Cardiac atrium fibroblast (primary cell): ENCODE results near the gene UNK. TPM values are rescaled to one million over a fixed set of nuclear protein-coding genes. Genes with fewer than 3 reads are reported as not detected.

Experiments
- total RNA-seq: library from RNA; depleted of rRNA; stranded (reverse); fragments of >200 nt; gene quantifications from 2 replicates; pipeline ENCODE4 v1.2.3, GENCODE V29; 2015

UNK gene, protein sequence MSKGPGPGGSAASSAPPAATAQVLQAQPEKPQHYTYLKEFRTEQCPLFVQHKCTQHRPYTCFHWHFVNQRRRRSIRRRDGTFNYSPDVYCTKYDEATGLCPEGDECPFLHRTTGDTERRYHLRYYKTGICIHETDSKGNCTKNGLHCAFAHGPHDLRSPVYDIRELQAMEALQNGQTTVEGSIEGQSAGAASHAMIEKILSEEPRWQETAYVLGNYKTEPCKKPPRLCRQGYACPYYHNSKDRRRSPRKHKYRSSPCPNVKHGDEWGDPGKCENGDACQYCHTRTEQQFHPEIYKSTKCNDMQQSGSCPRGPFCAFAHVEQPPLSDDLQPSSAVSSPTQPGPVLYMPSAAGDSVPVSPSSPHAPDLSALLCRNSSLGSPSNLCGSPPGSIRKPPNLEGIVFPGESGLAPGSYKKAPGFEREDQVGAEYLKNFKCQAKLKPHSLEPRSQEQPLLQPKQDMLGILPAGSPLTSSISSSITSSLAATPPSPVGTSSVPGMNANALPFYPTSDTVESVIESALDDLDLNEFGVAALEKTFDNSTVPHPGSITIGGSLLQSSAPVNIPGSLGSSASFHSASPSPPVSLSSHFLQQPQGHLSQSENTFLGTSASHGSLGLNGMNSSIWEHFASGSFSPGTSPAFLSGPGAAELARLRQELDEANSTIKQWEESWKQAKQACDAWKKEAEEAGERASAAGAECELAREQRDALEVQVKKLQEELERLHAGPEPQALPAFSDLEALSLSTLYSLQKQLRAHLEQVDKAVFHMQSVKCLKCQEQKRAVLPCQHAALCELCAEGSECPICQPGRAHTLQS
- 11.8 and 15.0 TPM in 2 replicates for total RNA-seq

GRCh38 chr17:75784473-75785015 is at the start of gene UNK:
TSS of gene UNK (plus strand) at chr17:75784806. CDS start at chr17:75784881, 75 bp downstream.

DNA sequence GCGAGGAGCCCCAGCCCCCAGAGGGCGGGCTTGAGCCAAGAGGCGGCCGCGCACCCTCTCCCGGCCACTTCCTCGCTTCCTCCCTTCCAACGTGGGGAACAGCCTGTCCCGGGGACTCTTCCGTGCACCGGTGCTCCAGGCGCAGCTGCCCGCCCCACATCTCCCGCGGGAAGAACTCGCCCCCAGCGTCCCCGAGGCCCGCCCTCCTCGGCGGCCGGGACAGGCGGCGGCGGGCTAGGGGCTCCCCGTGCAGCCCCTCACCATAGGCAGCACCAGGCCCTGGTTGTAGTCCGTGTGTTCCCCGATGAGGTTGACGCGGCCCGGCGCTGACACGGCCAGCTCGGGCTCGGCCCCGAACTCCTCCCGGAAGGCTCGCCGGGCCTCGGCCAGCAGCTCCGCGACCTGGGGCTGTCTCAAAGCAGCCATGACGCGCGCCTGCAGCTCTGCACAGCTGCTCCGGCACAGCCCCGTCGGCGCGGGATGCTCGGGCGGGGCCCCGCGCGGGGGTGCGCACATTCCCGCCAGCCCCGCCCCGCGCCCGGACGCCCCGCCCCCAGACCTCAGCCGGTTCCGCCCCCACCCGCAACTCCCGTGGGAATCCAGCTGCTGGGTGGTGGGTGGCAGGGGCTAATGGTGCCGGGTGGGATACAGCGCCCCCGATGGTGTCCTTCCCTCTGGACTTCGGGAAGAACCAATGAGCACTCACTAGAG is 19.7 kb upstream of the UNK start, which contains the start of gene GALK1:
TSS of gene GALK1 (minus strand) at position 482 of the 711 bp plus-strand sequence. CDS start at position 426, 56 bp downstream.

DNA sequence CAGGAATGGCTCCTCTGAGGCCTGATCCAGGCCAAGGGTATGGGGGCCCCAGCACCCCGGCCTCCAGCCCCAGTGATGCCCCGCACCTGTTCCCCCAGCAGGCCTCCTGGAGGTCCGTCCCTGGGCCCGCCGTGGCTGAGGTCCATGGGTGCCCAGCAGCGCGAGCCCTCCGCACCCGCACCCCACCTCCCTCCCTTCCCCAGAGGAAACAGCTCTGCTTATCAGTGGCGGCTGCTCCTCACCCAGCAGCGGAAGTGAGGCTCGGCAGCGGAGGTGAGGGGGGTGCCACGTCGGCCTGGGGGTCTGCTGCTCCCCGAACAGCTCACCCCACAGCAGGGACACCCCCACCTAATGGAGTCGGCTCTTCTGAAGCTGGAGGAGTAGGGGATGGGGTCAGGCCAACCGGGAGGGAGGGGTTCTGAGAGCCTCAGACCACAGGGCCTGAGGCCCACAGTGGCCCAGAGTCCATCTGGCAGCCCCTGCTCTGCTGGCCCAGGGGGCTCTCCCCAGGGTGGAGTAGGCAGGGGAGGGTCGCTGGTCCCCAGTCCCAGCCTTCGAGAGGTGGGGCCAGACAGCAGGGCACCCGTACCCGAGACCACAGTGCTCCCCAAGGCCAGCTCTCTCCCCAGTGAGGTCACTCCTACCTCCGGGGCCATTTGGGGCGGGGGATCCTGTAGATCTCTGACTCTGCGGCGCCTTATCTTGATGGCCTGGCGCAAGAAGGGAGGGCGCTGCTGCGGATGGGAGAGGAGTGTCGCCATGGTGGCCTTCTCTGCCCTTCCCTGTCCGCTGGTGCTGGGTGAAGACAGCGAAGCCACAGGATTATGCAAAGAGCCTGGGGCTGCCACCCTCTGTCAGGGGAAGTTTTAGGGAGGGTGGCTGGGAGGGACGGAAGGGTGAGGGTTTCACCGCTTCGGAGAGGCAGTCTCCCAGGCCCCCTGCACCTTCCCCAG is 59.2 kb downstream of the UNK start, which contains the start of gene UNC13D:
TSS of gene UNC13D (minus strand) at position 828 of the 953 bp plus-strand sequence. CDS start at position 761, 67 bp downstream.

DNA sequence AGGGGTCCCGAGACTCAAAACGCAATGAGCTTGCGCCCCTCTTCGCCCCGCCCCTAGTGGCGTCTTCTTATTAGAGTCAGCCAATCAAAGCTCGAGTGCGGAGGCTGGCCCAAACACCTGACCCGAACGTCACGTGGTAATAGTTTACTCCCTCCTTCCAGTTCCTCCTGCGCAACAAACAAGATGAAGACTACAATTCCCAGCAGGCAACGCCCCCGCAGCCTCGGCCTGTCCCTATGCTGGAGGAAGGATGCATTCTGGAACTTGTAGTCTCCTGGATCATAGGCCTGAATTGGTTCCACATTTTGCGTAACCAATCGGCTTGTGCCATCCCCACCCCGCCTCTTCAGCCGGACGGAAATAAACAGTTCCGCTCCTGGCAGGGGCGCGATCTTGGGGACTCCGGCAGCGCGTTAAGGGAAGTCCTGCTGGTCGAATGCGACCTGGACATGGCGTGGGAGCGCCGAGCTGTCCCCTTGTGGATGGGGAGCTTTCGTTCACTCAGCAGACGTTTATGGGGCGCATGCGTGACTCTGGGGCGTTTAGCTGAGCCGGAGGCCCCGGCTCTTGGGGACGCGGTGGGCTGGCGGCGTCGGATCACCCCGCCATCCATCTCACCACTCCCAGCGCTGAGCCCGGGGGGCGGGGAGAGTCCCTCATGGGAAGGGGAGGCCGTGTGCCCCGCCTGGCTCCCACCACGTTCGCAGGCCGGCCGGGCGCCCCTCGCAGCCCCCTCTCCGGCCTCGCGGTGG is 70.9 kb downstream of the UNK start, which contains the start of gene WBP2:
TSS of gene WBP2 (minus strand) at position 26 of the 752 bp plus-strand sequence. CDS start 38 bp downstream, outside the sequence.

Other genes with a start within 250 kb of the UNK start
- gene MYO15B, start 197.0 kb upstream of the UNK start, total RNA-seq: 0.49 and 24.4 TPM in 2 replicates
- not detected in 2 replicates for gene SMIM5, start 151.4 kb upstream of the UNK start, total RNA-seq
- gene RECQL5, start 117.7 kb upstream of the UNK start, total RNA-seq: 9.7 and 20.6 TPM in 2 replicates
- 44.2 and 50.9 TPM in 2 replicates for gene SAP30BP, start 117.5 kb upstream of the UNK start, total RNA-seq
- gene ITGB4, start 63.3 kb upstream of the UNK start, total RNA-seq: 0.16 and 0.18 TPM in 2 replicates
- gene GALK1, start 19.6 kb upstream of the UNK start, total RNA-seq: 35.9 and 43.9 TPM in 2 replicates
- gene UNC13D, start 59.6 kb downstream of the UNK start, total RNA-seq: 1.1 TPM in 1 of 2 replicates, not detected in the other
- 56.7 and 67.0 TPM in 2 replicates for gene WBP2, start 70.5 kb downstream of the UNK start, total RNA-seq
- 32.5 and 56.4 TPM in 2 replicates for gene TRIM47, start 93.8 kb downstream of the UNK start, total RNA-seq
- 19.1 and 20.6 TPM in 2 replicates for gene TRIM65, start 112.1 kb downstream of the UNK start, total RNA-seq
- gene MRPL38, start 120.1 kb downstream of the UNK start, total RNA-seq: 12.3 and 15.7 TPM in 2 replicates
- gene FBF1, start 156.2 kb downstream of the UNK start, total RNA-seq: 5.1 and 7.6 TPM in 2 replicates
- 16.4 and 32.4 TPM in 2 replicates for gene ACOX1, start 194.4 kb downstream of the UNK start, total RNA-seq
- 21.8 and 29.6 TPM in 2 replicates for gene TEN1, start 194.4 kb downstream of the UNK start, total RNA-seq
- 2.2 TPM in 1 of 2 replicates, not detected in the other for gene CDK3, start 216.0 kb downstream of the UNK start, total RNA-seq
- gene EVPL, start 242.5 kb downstream of the UNK start, total RNA-seq: not detected in 2 replicates